Hepatocyte (in vitro differentiated cells): ENCODE results near the gene PTPN14.

Experiments used
- EZH2 ChIP-seq: fragments of 200-600 bp; sonication (generic); IDR thresholded peaks from 2 replicates; pipeline ENCODE4 v1.6.1; 2016; ENCODE audit warnings: antibody characterized with exemption, mild to moderate bottlenecking, borderline replicate concordance
- EZH2phosphoT487 ChIP-seq: fragments of 200-600 bp; sonication (generic); IDR thresholded peaks from one replicate; pipeline ENCODE4 v1.6.1; 2018; ENCODE audit warnings: antibody characterized with exemption, mild to moderate bottlenecking, low read depth, moderate library complexity; ENCODE audit not compliant: unreplicated experiment, severe bottlenecking
- TF ChIP-seq, protein P1 (sequence below): fragments of 200-600 bp; sonication (generic); IDR thresholded peaks from 2 replicates; pipeline ENCODE4 v1.5.1; 2016; ENCODE audit warnings: antibody characterized with exemption, mild to moderate bottlenecking; ENCODE audit not compliant: poor library complexity

DNA sequence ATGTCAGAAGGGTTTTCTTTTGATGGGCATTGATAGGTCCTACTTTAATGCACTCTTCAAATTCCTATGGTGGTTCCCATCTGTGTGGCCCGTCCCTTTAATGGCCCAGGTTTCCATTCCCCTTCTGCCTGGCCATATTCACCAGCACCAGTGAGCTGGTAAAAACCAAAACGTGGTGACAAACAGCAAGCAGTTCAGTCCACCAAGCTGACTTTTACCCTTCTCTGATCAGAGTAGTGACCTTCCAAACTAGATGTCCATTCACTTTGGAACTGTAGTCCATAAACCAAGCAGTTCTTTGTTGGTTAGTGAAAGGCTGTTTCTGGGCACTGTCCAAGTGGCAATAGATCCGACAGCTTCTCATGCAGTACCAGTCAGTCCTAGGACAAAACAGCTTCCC lies 209.9 kb downstream of the PTPN14 start:
- TF ChIP-seq, protein P1, sequence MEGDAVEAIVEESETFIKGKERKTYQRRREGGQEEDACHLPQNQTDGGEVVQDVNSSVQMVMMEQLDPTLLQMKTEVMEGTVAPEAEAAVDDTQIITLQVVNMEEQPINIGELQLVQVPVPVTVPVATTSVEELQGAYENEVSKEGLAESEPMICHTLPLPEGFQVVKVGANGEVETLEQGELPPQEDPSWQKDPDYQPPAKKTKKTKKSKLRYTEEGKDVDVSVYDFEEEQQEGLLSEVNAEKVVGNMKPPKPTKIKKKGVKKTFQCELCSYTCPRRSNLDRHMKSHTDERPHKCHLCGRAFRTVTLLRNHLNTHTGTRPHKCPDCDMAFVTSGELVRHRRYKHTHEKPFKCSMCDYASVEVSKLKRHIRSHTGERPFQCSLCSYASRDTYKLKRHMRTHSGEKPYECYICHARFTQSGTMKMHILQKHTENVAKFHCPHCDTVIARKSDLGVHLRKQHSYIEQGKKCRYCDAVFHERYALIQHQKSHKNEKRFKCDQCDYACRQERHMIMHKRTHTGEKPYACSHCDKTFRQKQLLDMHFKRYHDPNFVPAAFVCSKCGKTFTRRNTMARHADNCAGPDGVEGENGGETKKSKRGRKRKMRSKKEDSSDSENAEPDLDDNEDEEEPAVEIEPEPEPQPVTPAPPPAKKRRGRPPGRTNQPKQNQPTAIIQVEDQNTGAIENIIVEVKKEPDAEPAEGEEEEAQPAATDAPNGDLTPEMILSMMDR = no peak
- TF ChIP-seq EZH2phosphoT487 = no peak
- no peak for TF ChIP-seq EZH2
